ENCODE results near the gene DIP2B.

- TF ChIP-seq REST (IDR thresholded peaks at IDR 0.05; ENCODE audit: borderline replicate concordance in 1 of 2, low read depth in 1 of 2, low read length in 2 of 2): no peak
- no peak for TF ChIP-seq HCFC1 (IDR thresholded peaks at IDR 0.05; ENCODE audit: low read depth, low read length)
- TF ChIP-seq TBP (CRISPR knock-in tag; IDR thresholded peaks at IDR 0.05): no peak
- TF ChIP-seq ZNF337 (CRISPR knock-in tag; IDR thresholded peaks at IDR 0.05; ENCODE audit: borderline replicate concordance, low read depth): no peak
- TF ChIP-seq FOXJ3 (CRISPR knock-in tag; IDR thresholded peaks at IDR 0.05; ENCODE audit: borderline replicate concordance): no peak
- no peak for TF ChIP-seq POLR2AphosphoS5 (IDR thresholded peaks at IDR 0.05; ENCODE audit: low read depth, low read length)
- no peak for TF ChIP-seq CTCF (CRISPR knock-in tag; IDR thresholded peaks at IDR 0.05)
- TF ChIP-seq PRMT3 (CRISPR knock-in tag; IDR thresholded peaks at IDR 0.05; ENCODE audit: borderline replicate concordance, low read depth): no peak
- TF ChIP-seq TEAD2 (CRISPR knock-in tag; IDR thresholded peaks at IDR 0.05): no peak
- TF ChIP-seq NR1H2 (CRISPR knock-in tag; IDR thresholded peaks at IDR 0.05; ENCODE audit: borderline replicate concordance, low read depth): no peak
- TF ChIP-seq SNRNP70 (IDR thresholded peaks at IDR 0.05; ENCODE audit: low read depth, low read length): no peak
- TF ChIP-seq KLF13 (CRISPR knock-in tag; IDR thresholded peaks at IDR 0.05): no peak
- no peak for TF ChIP-seq SOX5 (CRISPR knock-in tag; IDR thresholded peaks at IDR 0.05; ENCODE audit: borderline replicate concordance)
- no peak for TF ChIP-seq SRF (IDR thresholded peaks at IDR 0.05; ENCODE audit: low read depth, low read length)
Observed at GRCh38 chr12:50614167-50614759, 109.5 kb downstream of the DIP2B start.
